CD4-positive, alpha-beta T cell (primary cell): Measurements from ENCODE around the gene NISCH. TPM values are rescaled to one million over a fixed set of nuclear protein-coding genes. Genes with fewer than 3 reads are reported as not detected.
A peak's percentile ranks its signal among the peaks of the same experiment; 100 is the strongest.

ENCODE experiments used
- ATAC-seq: fragments of 200-7000 bp; cut with Tn5 transposase; one replicate; pipeline ENCODE4 v1.10.0; 2022; ENCODE audit warnings: mild to moderate bottlenecking; ENCODE audit not compliant: poor library complexity
- CTCF ChIA-PET: fragments of 350-600 bp; sonication (Branson Sonifier 250); formaldehyde crosslinking; loops from one replicate; lab custom pipeline; 2021; ENCODE audit warnings: antibody characterized with exemption, inconsistent platforms; lab: Charles Lee
- POLR2A ChIA-PET: fragments of 350-600 bp; sonication (Branson Sonifier 250); formaldehyde crosslinking; loops from one replicate; lab custom pipeline; 2021; ENCODE audit warnings: antibody characterized with exemption, inconsistent platforms; lab: Charles Lee
- DNase-seq, 14 experiments: peaks; one replicate each; pipeline ENCODE4 v3.0.0-alpha.2; 2013 to 2020; ENCODE audit warnings: mixed read lengths in 2 of 14
- H3K27ac ChIP-seq, 2 donors: one replicate each; pipeline versions ENCODE4 v1.5.1 to v1.7.0; 2013; ENCODE audit warnings: low read length in 2 of 2, low read depth in 1 of 2, mild to moderate bottlenecking in 1 of 2
- H3K27me3 ChIP-seq, 2 experiments: 1 replicate in 1 of 2; 2 replicates in 1 of 2; pipeline versions ENCODE4 v1.6.1 to v1.7.0; 2013; ENCODE audit warnings: low read length in 2 of 2, control low read depth in 1 of 2, mild to moderate bottlenecking in 1 of 2, moderate library complexity in 1 of 2; ENCODE audit not compliant: insufficient read depth in 2 of 2, control insufficient read depth in 1 of 2
- H3K36me3 ChIP-seq: one replicate; pipeline ENCODE4 v1.6.1; 2013; ENCODE audit warnings: low read length, control low read depth; ENCODE audit not compliant: insufficient read depth
- H3K4me1 ChIP-seq: one replicate; pipeline ENCODE4 v1.6.1; 2013; ENCODE audit warnings: low read length, control low read depth; ENCODE audit not compliant: insufficient read depth
- H3K4me3 ChIP-seq: one replicate; pipeline ENCODE4 v1.5.1; 2013; ENCODE audit warnings: mild to moderate bottlenecking, low read length, moderate library complexity
- H3K9me3 ChIP-seq, 2 experiments: 1 replicate in 1 of 2; 2 replicates in 1 of 2; pipeline versions ENCODE4 v1.6.1 to v1.7.0; 2013; ENCODE audit warnings: low read length in 2 of 2, mild to moderate bottlenecking in 2 of 2, control low read depth in 1 of 2, moderate library complexity in 1 of 2; ENCODE audit not compliant: control insufficient read depth in 1 of 2, insufficient read depth in 1 of 2
- H3K27ac Mint-ChIP-seq: one replicate; pipeline ENCODE4 v1.8.0; 2020; ENCODE audit warnings: mixed read lengths
- H3K27me3 Mint-ChIP-seq: one replicate; pipeline ENCODE4 v1.8.0; 2021; ENCODE audit warnings: mixed read lengths
- H3K36me3 Mint-ChIP-seq: one replicate; pipeline ENCODE4 v1.8.0; 2021; ENCODE audit warnings: low read depth, mixed read lengths
- H3K4me1 Mint-ChIP-seq: one replicate; pipeline ENCODE4 v1.8.0; 2021; ENCODE audit warnings: low read depth, mixed read lengths
- H3K4me3 Mint-ChIP-seq: one replicate; pipeline ENCODE4 v1.8.0; 2020; ENCODE audit warnings: mild to moderate bottlenecking, mixed read lengths
- H3K9me3 Mint-ChIP-seq: one replicate; pipeline ENCODE4 v1.8.0; 2020; ENCODE audit warnings: mixed read lengths
- intact Hi-C, 2 experiments: fragments of 100-400 bp; cut with DNase I in 1 of 2; cut with micrococcal nuclease in 1 of 2; formaldehyde crosslinking; loops; one replicate each; pipeline versions ENCODE4 v1.15.1 to v1.9.0; 2023 to 2025; cut with DNase I, micrococcal nuclease
- total RNA-seq, 174 experiments: library from RNA in 2 of 174; stranded (reverse) in 2 of 174; gene quantifications; one replicate each; pipeline ENCODE4 v1.2.3 and lab custom pipeline; 2021 to 2026
- TF ChIP-seq, protein P1 (sequence below): fragments of 200-600 bp; IDR thresholded peaks from one replicate; pipeline ENCODE4 v1.8.0; 2022; ENCODE audit warnings: antibody characterized with exemption, mild to moderate bottlenecking

The NISCH gene
- total RNA-seq, 2 experiments from 2014 or later: 160 to 163 TPM

DNA sequence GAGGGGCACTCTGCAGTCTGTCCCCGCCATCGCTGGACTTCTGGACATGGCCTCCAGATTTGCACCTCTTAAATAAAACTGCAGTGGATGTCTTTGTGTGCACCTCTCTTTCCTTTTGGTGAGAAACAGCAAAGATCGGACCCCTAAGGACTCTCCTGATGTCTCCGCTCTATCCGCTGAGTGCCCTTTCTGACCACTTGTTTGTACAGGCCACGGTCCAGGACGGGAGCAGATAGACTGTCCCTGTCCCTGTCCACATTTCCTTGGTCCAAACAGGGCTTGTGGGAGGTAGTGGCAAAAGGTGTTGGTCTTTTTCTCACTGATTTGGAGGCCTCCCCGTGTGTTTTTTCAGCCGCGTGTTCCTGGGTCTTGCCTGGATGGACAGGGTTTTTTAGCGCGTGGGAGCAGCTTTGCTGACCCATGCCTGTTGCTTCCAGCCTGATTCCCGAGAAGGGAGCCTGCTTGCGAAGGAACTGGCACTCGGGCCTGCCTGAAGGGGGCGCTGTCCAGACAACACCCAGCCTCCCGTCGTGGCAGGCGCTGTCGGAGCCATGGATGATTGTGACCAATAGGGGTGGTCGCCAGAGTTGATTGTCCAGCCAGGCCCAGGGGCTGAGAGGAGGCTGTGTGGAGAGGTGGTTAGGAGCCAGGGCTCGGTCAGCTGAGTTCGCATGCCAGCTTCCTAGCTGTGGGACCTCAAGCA is 26.6 kb downstream of the NISCH start:
- H3K27me3 Mint-ChIP-seq: no peaks in the 10 kb centered on the region
- no peaks in the 10 kb centered on the region for H3K4me1 Mint-ChIP-seq
- H3K4me1 ChIP-seq: no peaks in the 10 kb centered on the region
- ChIA-PET CTCF (interaction anchor here (0.6 kb wide), 1 partner anchor 16 kb away, joined by 4 read pairs; no protein-coding TSS in a partner anchor), POLR2A (no interaction called here)
- no peak overlapping the region for H3K4me3 ChIP-seq
- H3K36me3 Mint-ChIP-seq: peaks cover 95% of the 10 kb centered on the region
- H3K27ac Mint-ChIP-seq: no peak overlapping the region
- H3K27ac ChIP-seq: no peak overlapping the region
- ATAC-seq (no peak), DNase-seq (peak in 4 of 14 experiments; percentile 7 to 45 (median 33))
- no peaks in the 10 kb centered on the region for H3K9me3 Mint-ChIP-seq
- no peaks in the 10 kb centered on the region for H3K27me3 ChIP-seq
- no peaks in the 10 kb centered on the region for H3K9me3 ChIP-seq
- no peak overlapping the region for H3K4me3 Mint-ChIP-seq
- TF ChIP-seq, protein P1, sequence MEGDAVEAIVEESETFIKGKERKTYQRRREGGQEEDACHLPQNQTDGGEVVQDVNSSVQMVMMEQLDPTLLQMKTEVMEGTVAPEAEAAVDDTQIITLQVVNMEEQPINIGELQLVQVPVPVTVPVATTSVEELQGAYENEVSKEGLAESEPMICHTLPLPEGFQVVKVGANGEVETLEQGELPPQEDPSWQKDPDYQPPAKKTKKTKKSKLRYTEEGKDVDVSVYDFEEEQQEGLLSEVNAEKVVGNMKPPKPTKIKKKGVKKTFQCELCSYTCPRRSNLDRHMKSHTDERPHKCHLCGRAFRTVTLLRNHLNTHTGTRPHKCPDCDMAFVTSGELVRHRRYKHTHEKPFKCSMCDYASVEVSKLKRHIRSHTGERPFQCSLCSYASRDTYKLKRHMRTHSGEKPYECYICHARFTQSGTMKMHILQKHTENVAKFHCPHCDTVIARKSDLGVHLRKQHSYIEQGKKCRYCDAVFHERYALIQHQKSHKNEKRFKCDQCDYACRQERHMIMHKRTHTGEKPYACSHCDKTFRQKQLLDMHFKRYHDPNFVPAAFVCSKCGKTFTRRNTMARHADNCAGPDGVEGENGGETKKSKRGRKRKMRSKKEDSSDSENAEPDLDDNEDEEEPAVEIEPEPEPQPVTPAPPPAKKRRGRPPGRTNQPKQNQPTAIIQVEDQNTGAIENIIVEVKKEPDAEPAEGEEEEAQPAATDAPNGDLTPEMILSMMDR: peak; percentile 39
- intact Hi-C loops: no loop called here
- H3K36me3 ChIP-seq: peaks cover 61% of the 10 kb centered on the region

DNA sequence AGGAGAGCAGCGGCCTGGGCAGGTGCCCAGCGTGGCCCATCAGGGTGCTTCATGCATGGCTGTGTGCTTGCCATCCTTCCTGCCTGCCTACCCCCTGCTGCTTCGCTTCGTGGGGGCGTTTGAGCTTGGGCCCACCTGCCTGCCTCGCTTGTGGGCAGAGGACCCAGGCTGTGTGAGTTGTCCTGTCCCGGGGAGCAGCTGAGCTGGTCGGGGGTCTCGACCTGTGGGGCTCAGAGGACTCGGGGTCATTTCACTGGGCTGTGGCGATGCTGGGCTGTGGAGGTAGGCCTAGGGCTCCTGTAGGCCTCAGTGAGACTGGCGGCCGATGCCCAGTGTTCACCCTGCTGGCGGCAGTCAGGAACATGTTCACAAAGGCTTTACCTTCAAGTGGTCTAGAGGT is 27.7 kb downstream of the NISCH start:
- DNase-seq (no peak), ATAC-seq (no peak)
- intact Hi-C loops: no loop called here
- Mint-ChIP-seq H3K36me3 (peaks cover 92% of the 10 kb centered on the region), H3K4me1 (no peaks in the 10 kb centered on the region), H3K27ac (no peak overlapping the region), H3K4me3 (no peak overlapping the region), H3K27me3 (no peaks in the 10 kb centered on the region), H3K9me3 (no peaks in the 10 kb centered on the region)
- ChIA-PET CTCF (no interaction called here), POLR2A (no interaction called here)
- no peak overlapping the region for H3K27ac ChIP-seq
- H3K4me1 ChIP-seq: no peaks in the 10 kb centered on the region
- no peaks in the 10 kb centered on the region for H3K27me3 ChIP-seq
- H3K9me3 ChIP-seq: no peaks in the 10 kb centered on the region
- no peak overlapping the region for H3K4me3 ChIP-seq
- TF ChIP-seq, protein P1: no peak
- peaks cover 61% of the 10 kb centered on the region for H3K36me3 ChIP-seq

DNA sequence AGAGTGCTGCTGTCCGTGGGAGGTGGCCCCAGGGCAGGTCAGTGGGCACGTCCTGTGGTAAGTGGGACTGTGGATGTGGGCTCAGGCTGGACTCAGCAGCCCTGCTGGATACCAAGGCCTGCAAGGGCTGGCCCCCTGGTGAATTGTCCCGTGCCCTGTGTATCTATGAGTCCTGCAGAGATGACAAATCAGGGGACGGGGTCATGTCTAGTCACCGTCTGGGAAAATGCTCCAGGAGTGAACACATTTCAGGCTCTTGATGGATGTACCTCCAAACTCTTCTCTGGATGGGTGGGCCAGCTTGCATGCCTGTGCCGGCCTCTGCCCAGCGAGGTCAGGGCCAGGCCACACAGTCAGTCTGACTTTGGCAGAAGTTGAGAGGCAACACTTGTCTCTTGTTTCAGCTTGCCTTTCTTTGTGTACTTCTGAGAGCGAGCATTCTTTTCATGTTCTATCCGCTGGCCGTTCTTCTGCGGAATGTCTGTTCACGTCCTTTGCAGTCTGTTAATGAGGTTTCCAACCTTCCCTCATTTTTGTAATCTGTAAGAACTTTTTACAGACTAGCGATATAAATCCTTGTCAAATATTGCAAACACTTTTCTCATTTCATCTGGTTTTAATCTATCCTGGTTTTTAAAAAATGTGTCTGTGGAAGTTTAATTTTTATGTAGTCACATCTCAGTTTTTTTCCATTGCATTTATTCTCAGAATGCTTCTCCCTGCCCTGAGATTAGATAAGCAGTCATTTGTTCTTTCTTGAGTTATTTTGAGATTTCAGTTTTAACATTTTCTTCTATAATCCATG is 28.4 kb downstream of the NISCH start:
- H3K36me3 ChIP-seq: peaks cover 57% of the 10 kb centered on the region
- no peaks in the 10 kb centered on the region for H3K27me3 Mint-ChIP-seq
- DNase-seq (no peak), ATAC-seq (no peak)
- no peaks in the 10 kb centered on the region for H3K9me3 ChIP-seq
- ChIA-PET POLR2A (no interaction called here), CTCF (no interaction called here)
- TF ChIP-seq, protein P1: no peak
- H3K4me3 Mint-ChIP-seq: no peak overlapping the region
- H3K27me3 ChIP-seq: no peaks in the 10 kb centered on the region
- no peaks in the 10 kb centered on the region for H3K4me1 ChIP-seq
- no peak overlapping the region for H3K27ac ChIP-seq
- H3K36me3 Mint-ChIP-seq: peaks cover 90% of the 10 kb centered on the region
- intact Hi-C loops: no loop called here
- no peaks in the 10 kb centered on the region for H3K4me1 Mint-ChIP-seq
- no peak overlapping the region for H3K4me3 ChIP-seq
- H3K27ac Mint-ChIP-seq: no peak overlapping the region
- H3K9me3 Mint-ChIP-seq: no peaks in the 10 kb centered on the region
